Sigmoid colon (tissue), 4 donors: Measurements from ENCODE around the gene PKN1.
A peak's percentile ranks its signal among the peaks of the same experiment; 100 is the strongest.

ENCODE experiments used
- CTCF ChIP-seq, 4 experiments: fragments of 450-650 bp in 3 of 4; fragments of 200-600 bp in 1 of 4; IDR thresholded peaks; one replicate each; pipeline ENCODE4 v1.5.1; 2016 to 2019; ENCODE audit warnings: antibody characterized with exemption in 4 of 4, mild to moderate bottlenecking in 3 of 4, moderate library complexity in 2 of 4
- EP300 ChIP-seq, 4 donors: sonication (generic); formaldehyde crosslinking; IDR thresholded peaks; one replicate each; pipeline ENCODE4 v1.6.1; 2017; ENCODE audit warnings: antibody characterized with exemption in 4 of 4
- POLR2A ChIP-seq, 2 donors: fragments of 450-650 bp; IDR thresholded peaks; one replicate each; pipeline ENCODE4 v1.6.1; 2016; ENCODE audit warnings: antibody characterized with exemption in 2 of 2, mild to moderate bottlenecking in 2 of 2, moderate library complexity in 2 of 2
- POLR2AphosphoS5 ChIP-seq, 4 donors: sonication (generic); formaldehyde crosslinking; IDR thresholded peaks; one replicate each; pipeline ENCODE4 v1.6.1; 2017; ENCODE audit warnings: antibody characterized with exemption in 4 of 4

GRCh38 chr19:14517840-14518505, 84.9 kb downstream of the PKN1 start, which contains the start of gene DNAJB1:
- TF ChIP-seq POLR2AphosphoS5 (IDR thresholded peaks at IDR 0.05), result peak; percentile 99
- no peak for TF ChIP-seq CTCF (IDR thresholded peaks at IDR 0.05)
- peak; percentile 95 to 97 for TF ChIP-seq POLR2A (IDR thresholded peaks at IDR 0.05)
- TF ChIP-seq EP300 (IDR thresholded peaks at IDR 0.05), result peak in 1 of 4 donors; percentile 39
